Measurements from ENCODE around the gene PMPCA. TPM values are rescaled to one million over a fixed set of nuclear protein-coding genes. Genes with fewer than 3 reads are reported as not detected.

Gene PMPCA
- total RNA-seq, 1 experiment from 2014 or later: 94.5 TPM

- no peak overlapping the region for H3K4me3 Mint-ChIP-seq
- H2BK120ac ChIP-seq (ENCODE audit: low read depth, low read length, poor library complexity, severe bottlenecking): no peak overlapping the region
- H3K23ac ChIP-seq (ENCODE audit: insufficient read length, low read depth, low read length): no peak overlapping the region
- no peak overlapping the region for H2BK15ac ChIP-seq (ENCODE audit: low read depth, low read length)
- H3K9me3 Mint-ChIP-seq: no peaks in the 10 kb centered on the region
- H3K14ac ChIP-seq (ENCODE audit: insufficient read depth, low read length): no peak overlapping the region
- H3K9ac ChIP-seq (ENCODE audit: extremely low read depth, insufficient read length, low read length): no peak overlapping the region
- H3K4me1 Mint-ChIP-seq: peaks cover under 1 to 1% of the 10 kb centered on the region in 2 experiments; a peak in 2 of 4 replicates
- H3K36me3 Mint-ChIP-seq (ENCODE audit: insufficient read depth in 1 of 3, low read depth in 3 of 3): peaks cover 39 to 87% (median 75%) of the 10 kb centered on the region in 3 experiments
- H3K27me3 ChIP-seq (ENCODE audit: insufficient read depth, low read length): no peaks in the 10 kb centered on the region
- H3K27me3 Mint-ChIP-seq (ENCODE audit: low read depth): no peaks in the 10 kb centered on the region
- no peak overlapping the region for H3K18ac ChIP-seq (ENCODE audit: insufficient read length, low read depth, low read length)
- no peaks in the 10 kb centered on the region for H3K9me3 ChIP-seq (ENCODE audit: control insufficient read depth, low read depth, low read length)
- H3K56ac ChIP-seq (ENCODE audit: insufficient read length, low read depth, low read length): no peak overlapping the region
- no peak overlapping the region for H4K8ac ChIP-seq (replicated peaks; ENCODE audit: insufficient read length, low read depth, low read length)
- H3T11ph ChIP-seq (ENCODE audit: low read length): no peak overlapping the region
- peaks cover 4% of the 10 kb centered on the region for H3K79me1 ChIP-seq (ENCODE audit: insufficient read depth, low read depth, low read length, poor library complexity, severe bottlenecking)
- no peak overlapping the region for H2AK5ac ChIP-seq (ENCODE audit: insufficient read length, low read length)
- H3K23me2 ChIP-seq (ENCODE audit: insufficient read length, low read depth, low read length, poor library complexity, severe bottlenecking): no peaks in the 10 kb centered on the region
- no peak overlapping the region for H3K27ac Mint-ChIP-seq
- no peak for DNase-seq
- no peak overlapping the region for H3K27ac ChIP-seq (ENCODE audit: insufficient read length, low read depth, low read length)
- H4K20me1 ChIP-seq (ENCODE audit: control insufficient read depth, insufficient read depth, insufficient read length): no peaks in the 10 kb centered on the region
- no peak overlapping the region for H2AFZ ChIP-seq (ENCODE audit: low read length)
- H3K4me1 ChIP-seq (ENCODE audit: insufficient read depth, low read length): no peaks in the 10 kb centered on the region
- H3K4me2 ChIP-seq (ENCODE audit: insufficient read depth, insufficient read length, low read length): no peak overlapping the region
- H2BK5ac ChIP-seq (ENCODE audit: insufficient read length, low read length): no peak overlapping the region
- H3K79me2 ChIP-seq (ENCODE audit: insufficient read depth, low read length): peaks cover 2% of the 10 kb centered on the region; the same call in 1 of the 2 replicates
- H4K5ac ChIP-seq (ENCODE audit: insufficient read length, low read depth, low read length): no peak overlapping the region
- no peak overlapping the region for H4K91ac ChIP-seq (ENCODE audit: insufficient read length, low read depth, low read length)
- WGBS (ENCODE audit: extremely low coverage, insufficient read length, low lambda C conversion rate): no CpG with 5 or more reads among the region's 19 CpGs
- no peak overlapping the region for H2BK12ac ChIP-seq (ENCODE audit: insufficient read length, low read depth, low read length)
- H3K4ac ChIP-seq (ENCODE audit: low read depth, low read length): no peak overlapping the region
- no peak overlapping the region for H2BK20ac ChIP-seq (ENCODE audit: low read depth, low read length, poor library complexity, severe bottlenecking)
- no peak for TF ChIP-seq CTCF (conservative IDR thresholded peaks at IDR 0.05)
Observed at GRCh38 chr9:136416914-136417313, 6.5 kb downstream of the PMPCA start.
